HG03060 (cell line): ENCODE measurements around the gene MYO1H.

Experiments
- ATAC-seq: cut with Tn5 transposase; IDR thresholded peaks from one replicate; pipeline ENCODE4 v1.9.1; 2021; ENCODE audit warnings: low read depth, moderate number of reproducible peaks; ENCODE audit not compliant: unreplicated experiment

Gene MYO1H

DNA sequence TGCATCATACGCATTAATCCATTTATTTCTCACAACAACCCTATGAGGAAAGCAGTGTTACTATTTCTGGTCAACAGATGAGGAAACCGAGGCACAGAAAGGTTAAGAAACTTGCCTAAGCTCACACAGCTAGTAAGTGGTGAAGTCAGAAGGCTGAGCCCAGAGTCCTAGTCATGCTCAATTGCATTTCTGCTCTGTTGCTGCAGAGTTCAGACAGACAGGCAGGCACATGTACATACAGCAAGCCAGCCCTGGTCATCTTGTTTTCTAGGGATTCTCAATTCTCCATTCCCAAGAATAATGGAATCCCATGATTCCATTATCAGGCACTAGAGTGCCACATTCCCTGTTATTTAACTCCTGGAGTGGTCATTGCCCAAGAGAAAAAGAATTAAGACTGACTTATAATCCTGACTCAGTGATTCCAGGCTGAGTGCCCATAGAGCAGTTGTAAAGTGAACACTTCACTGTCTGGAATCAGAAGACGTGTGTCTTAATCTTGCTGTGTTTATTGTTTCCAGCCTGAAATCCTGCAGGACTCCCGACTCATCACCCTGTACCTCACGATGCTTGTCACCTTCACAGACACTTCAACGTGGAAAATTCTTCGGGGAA is 140.5 kb downstream of the MYO1H start:
- no peak for ATAC-seq

DNA sequence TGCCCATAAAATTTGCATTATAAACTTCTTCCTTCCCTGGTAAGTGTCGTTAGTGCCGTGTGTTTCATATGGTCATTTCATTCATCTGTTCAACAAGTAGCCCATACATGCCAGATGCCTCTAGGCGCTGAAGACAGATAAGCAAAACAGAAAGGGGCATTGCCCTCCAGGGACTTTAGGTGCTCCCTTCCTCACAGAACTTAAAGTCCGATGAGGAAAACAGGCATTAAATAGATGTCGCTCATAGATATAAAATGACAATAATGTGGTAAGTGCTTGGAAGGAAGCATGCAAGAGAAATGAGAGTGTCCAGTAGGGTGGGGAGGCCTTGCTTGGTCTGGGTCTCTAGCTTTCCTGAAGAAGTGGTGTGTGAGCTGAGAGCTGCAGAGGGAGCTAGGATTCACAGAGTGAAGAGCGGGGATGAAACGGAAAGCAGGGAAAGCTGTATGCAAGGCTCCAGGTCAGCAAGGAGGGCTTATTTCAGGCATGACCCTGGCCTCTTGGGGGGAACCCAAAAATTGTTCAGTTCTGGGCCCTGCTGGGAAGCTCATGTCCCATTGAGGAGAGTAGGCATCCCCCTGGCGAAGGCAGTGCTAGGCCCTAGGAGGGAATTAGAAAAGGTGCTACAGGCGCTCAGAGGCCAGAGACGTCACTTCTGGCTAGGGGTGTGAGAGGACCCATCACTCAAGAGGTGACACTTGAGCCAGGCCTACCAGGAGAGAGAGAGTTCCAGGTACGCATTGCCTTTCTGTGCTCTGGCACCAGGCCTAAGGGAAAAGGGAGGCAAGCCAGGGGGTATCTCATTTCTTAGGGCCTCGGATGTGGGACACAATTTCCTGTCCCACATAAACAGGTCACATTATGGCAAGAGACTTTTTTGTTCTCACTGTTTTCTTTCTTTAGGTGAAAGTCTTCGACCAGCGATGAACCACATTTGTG is 141.6 kb downstream of the MYO1H start:
- ATAC-seq, result no peak

DNA sequence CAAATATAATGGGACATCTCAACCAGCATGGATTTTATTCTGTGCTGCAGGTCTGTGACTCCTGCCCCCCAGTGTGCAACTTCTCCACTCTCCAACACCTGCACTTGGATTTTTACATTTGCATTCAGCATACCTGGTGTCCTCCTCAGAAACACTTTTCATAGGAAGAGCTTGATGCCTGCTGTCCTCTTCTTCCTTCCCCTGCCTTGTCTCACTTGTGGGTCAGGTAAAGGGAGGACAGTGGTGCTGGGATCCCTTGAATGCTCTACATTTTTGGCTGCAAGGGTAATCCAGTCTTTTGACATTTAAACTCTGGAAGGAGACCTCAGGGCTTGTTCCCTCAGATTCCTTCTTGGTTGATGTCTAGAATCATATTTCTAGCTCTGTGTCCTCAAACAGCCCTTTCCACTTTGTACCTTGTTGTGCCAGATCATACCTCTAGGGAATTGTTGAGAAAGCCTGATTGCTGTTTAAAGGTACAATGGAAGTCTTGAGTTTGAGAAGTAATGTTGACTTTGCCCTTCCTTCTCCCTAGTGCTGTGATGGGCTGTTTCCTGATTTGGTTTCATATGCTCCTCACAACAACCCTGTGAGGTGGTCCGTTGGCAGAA is 142.4 kb downstream of the MYO1H start:
- ATAC-seq, result no peak

DNA sequence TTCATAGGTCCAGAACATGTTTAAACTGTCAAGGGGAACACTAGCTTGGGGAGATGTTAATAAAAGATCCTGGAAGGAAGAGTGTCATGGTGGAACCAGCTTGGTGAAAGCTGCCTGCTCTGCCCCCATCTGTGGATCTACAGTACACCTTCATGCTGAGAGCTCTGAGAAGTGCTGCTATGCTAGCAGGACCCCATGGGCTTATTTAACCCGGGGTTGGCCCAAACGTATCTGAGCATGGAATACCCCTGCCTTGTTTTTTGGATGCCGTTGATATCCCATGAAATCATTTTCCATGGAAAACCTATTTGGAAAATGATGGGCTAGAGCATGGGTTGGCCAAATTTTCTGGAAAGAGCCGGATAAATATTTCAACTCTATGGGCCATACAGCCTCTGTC is 144.0 kb downstream of the MYO1H start:
- ATAC-seq, result no peak

DNA sequence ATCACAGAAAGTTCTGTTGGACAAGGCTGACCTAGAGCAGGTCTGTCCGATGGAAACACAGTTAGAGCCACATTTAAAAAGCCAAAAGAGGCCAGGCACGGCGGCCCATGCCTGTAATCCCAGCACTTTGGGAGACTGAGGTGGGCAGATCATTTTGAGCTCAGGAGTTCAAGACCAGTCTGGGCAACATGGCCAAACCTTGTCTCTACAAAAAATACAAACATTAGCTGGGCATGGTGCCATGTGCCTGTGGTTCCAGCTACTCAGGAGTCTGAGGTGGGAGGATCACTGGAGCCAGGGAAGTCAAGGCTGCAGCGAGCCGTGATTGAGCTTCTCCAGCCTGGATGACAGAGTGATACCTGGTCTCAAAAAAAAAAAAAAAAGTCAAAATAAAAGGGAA is 144.7 kb downstream of the MYO1H start:
- ATAC-seq, result no peak

DNA sequence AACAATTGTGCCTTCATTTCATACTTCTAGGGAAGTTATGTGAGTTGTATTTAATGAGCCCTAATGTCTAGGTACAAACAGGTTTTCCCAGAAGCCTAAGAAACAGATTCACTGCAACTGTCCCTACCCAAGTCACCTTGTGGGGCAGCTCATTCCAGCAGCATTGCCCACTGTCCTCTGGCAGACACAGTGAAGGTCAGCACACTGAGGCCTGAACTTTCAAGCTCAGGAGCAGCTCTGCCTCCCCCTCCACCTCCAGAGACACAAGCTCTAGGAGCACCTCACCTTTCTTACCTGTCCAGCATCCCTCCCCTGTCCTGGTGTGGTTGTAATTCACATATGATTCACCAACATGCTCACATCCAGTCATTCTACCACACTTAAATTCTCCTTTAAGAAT is 145.4 kb downstream of the MYO1H start:
- no peak for ATAC-seq

DNA sequence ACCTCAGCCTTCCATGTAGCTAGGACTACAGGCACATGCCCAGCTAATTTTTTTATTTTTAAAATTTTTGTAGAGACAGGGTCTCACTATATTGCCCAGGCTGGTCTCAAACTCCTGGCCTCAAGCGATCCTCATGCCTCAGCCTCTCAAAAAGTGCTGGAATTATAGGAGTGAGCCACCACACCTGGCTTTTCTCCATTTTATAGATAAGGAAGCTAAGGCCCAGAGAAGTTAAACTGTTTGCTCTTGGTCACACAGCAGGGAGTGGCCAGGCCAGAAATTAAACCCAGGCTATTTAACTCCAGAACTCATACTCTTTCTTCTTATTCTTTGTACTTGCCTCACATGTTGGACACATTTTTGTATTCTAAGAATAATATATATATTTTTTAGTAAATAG is 146.2 kb downstream of the MYO1H start:
- no peak for ATAC-seq

DNA sequence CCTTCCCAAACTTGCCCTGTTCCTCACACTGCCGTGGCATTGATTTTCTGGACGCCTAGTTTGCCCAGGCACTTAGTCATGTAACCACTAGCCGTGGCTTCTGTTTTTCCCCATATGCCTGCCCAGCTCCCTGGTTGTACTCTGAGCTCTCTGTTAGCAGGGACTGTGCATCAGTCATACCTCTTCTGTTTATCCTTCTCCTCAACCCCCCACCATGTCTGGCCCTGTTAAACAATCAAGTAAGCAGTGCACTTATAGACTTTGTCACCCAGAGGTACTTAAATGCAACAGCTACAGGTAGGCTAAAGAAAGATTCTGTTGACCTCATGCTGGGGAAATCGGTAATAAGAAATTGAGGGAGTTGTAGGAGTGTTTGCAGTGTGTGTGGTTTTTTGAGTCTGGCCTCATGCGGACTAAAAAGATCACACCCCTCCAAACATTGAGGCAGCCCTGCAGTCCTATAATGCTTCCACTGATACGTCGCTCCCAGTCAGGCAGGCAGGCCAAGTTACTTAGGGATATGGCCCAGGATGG is 146.7 kb downstream of the MYO1H start:
- ATAC-seq, result no peak

DNA sequence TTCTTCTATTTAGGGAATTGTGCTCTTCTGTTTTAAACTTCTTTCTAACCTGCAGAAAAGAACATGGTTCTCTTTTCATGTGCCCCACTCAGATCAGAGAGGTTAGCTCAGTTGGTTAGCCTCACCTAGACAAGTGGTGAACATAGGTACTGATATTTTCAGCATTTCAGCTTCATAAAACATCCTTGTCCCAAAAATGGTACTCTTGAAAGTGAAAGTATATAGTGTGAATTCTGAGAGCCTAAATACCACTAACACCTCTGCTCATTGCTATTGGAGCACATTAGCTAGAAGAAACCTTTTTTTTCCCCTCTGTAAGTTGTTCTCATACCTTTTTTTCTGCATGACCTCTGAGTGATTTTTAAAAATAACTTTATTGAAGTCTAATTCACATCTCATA is 147.3 kb downstream of the MYO1H start:
- no peak for ATAC-seq

DNA sequence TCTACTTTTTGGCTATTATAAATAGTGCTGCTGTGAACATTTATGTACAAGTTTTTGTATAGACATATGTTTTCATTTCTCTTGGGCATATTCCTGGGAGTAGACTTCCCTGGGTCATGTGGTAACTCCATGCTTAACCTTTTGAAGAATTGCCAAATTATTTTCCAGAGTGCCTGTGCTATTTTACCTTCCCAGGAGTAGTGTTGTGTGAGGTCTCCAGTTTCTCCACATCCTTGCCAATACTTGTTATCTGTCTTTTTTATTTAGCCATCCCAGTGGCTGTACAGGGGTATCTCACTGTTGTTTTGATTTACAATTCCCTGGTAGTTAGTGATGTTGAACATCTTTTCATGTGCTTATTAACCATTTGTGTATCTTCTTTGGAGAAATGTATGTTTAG is 148.6 kb downstream of the MYO1H start:
- no peak for ATAC-seq

DNA sequence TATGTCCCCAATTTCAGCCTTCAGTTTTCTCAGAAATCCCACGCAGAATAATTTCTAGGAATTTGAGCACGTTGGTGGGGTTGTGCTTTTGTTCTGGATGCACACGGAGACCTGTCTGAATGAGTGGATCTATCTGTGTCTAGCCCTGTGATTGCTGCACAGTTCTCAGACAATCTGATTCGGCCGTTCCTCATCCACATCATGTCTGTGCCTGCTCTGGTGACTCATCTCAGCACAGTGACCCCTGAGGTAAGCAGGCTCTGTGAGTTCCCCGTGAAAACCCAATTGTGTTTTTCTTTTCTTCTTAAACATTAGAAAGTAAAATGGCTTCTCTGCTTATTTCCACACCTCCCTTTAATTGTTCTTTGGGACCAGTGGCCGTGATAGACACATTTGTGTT is 150.0 kb downstream of the MYO1H start:
- ATAC-seq, result no peak
